OCI-LY3 (cell line): ENCODE results near the gene FLRT2.

Experiments
- H2AFZ ChIP-seq: fragments of 200-600, 300-600 bp; shearing (Covaris generic); 2 replicates; pipeline ENCODE4 v1.6.0; 2014; ENCODE audit warnings: antibody characterized with exemption, low read depth, low read length
- H3K27ac ChIP-seq: fragments of 200-600, 300-600 bp; sonication (generic); 2 replicates; pipeline ENCODE4 v1.5.1; 2014; ENCODE audit warnings: mild to moderate bottlenecking, low read length, moderate library complexity, mixed read lengths
- H3K27me3 ChIP-seq: fragments of 200-600, 300-600 bp; sonication (generic); 2 replicates; pipeline ENCODE4 v1.6.1; 2014; ENCODE audit warnings: low read depth, low read length, mixed read lengths
- H3K36me3 ChIP-seq: fragments of 200-600, 300-600 bp; sonication (generic); replicated peaks from 2 replicates; pipeline ENCODE3; 2014; ENCODE audit warnings: low read depth, low read length, mixed read lengths
- H3K4me1 ChIP-seq: fragments of 300-600, 200-600 bp; sonication (generic); 2 replicates; pipeline ENCODE4 v1.6.1; 2014; ENCODE audit warnings: low read length, mixed read lengths
- H3K4me2 ChIP-seq: fragments of 200-600, 300-600 bp; sonication (generic); 2 replicates; pipeline ENCODE4 v1.6.1; 2014; ENCODE audit warnings: low read length, mixed read lengths
- H3K4me3 ChIP-seq: fragments of 300-600, 200-600 bp; sonication (generic); 2 replicates; pipeline ENCODE4 v1.5.1; 2014; ENCODE audit warnings: antibody characterized with exemption, mild to moderate bottlenecking, low read length, moderate library complexity
- H3K79me2 ChIP-seq: fragments of 300-600, 200-600 bp; shearing (Covaris generic); 2 replicates; pipeline ENCODE4 v1.6.1; 2014; ENCODE audit warnings: mild to moderate bottlenecking, low read length, mixed read lengths
- H3K9ac ChIP-seq: fragments of 300-600, 200-600 bp; shearing (Covaris generic); 2 replicates; pipeline ENCODE4 v1.6.0; 2014; ENCODE audit warnings: mild to moderate bottlenecking, low read length, moderate library complexity
- H3K9me3 ChIP-seq: fragments of 200-600, 300-600 bp; shearing (Covaris generic); 2 replicates; pipeline ENCODE4 v1.6.1; 2014; ENCODE audit warnings: low read length, mixed read lengths; ENCODE audit not compliant: insufficient read depth
- H4K20me1 ChIP-seq: fragments of 200-600, 300-600 bp; sonication (generic); 2 replicates; pipeline ENCODE4 v1.6.1; 2016; ENCODE audit warnings: low read length, mixed read lengths; ENCODE audit not compliant: insufficient read depth
- CTCF ChIP-seq: fragments of 200-600, 300-600 bp; sonication (generic); IDR thresholded peaks from 2 replicates; pipeline ENCODE4 v1.5.1; 2014; ENCODE audit warnings: antibody characterized with exemption, low read length, low read depth
- EZH2phosphoT487 ChIP-seq: fragments of 200-600 bp; shearing (Covaris generic); IDR thresholded peaks from 2 replicates; pipeline ENCODE4 v1.6.1; 2018; ENCODE audit warnings: antibody characterized with exemption, mixed run types, low read depth

Gene FLRT2

GRCh38 chr14:85572845-85573244 is 42.9 kb downstream of the FLRT2 start:
- no peak overlapping the region for H3K4me2 ChIP-seq
- no peaks in the 10 kb centered on the region for H4K20me1 ChIP-seq
- peaks cover 12% of the 10 kb centered on the region for H3K4me1 ChIP-seq
- H3K9me3 ChIP-seq: no peaks in the 10 kb centered on the region
- no peak overlapping the region for H3K4me3 ChIP-seq
- H3K36me3 ChIP-seq: no peaks in the 10 kb centered on the region
- H3K27ac ChIP-seq: no peak overlapping the region
- no peak overlapping the region for H2AFZ ChIP-seq
- no peak overlapping the region for H3K9ac ChIP-seq
- TF ChIP-seq CTCF (no peak), EZH2phosphoT487 (no peak)
- H3K27me3 ChIP-seq: no peaks in the 10 kb centered on the region
- H3K79me2 ChIP-seq: no peaks in the 10 kb centered on the region

GRCh38 chr14:85573406-85573805 is 43.5 kb downstream of the FLRT2 start:
- Histone ChIP-seq H3K4me2 (no peak overlapping the region), H3K79me2 (no peaks in the 10 kb centered on the region), H3K9me3 (no peaks in the 10 kb centered on the region)

GRCh38 chr14:85574853-85575616 is 45.1 kb downstream of the FLRT2 start:
- Histone ChIP-seq H3K4me3 (no peak overlapping the region), H3K4me1 (peaks cover 12% of the 10 kb centered on the region), H2AFZ (no peak overlapping the region), H3K36me3 (no peaks in the 10 kb centered on the region), H3K27me3 (no peaks in the 10 kb centered on the region), H4K20me1 (no peaks in the 10 kb centered on the region), H3K79me2 (no peaks in the 10 kb centered on the region), H3K9ac (no peak overlapping the region), H3K9me3 (no peaks in the 10 kb centered on the region), H3K27ac (no peak overlapping the region), H3K4me2 (no peak overlapping the region)
- TF ChIP-seq EZH2phosphoT487 (no peak), CTCF (no peak)

More at GRCh38 chr14:85573406-85573805, 43.5 kb downstream of the FLRT2 start:
- TF ChIP-seq EZH2phosphoT487 (no peak), CTCF (no peak)
- Histone ChIP-seq H3K27me3 (no peaks in the 10 kb centered on the region), H3K27ac (no peak overlapping the region), H3K9ac (no peak overlapping the region), H2AFZ (no peak overlapping the region), H4K20me1 (no peaks in the 10 kb centered on the region), H3K4me1 (peaks cover 12% of the 10 kb centered on the region), H3K36me3 (no peaks in the 10 kb centered on the region), H3K4me3 (no peak overlapping the region)

GRCh38 chr14:85575617-85575898 is 45.6 kb downstream of the FLRT2 start:
- H3K4me1 ChIP-seq: peaks cover 12% of the 10 kb centered on the region
- no peaks in the 10 kb centered on the region for H3K27me3 ChIP-seq
- H2AFZ ChIP-seq: no peak overlapping the region
- H3K4me2 ChIP-seq: no peak overlapping the region
- no peaks in the 10 kb centered on the region for H4K20me1 ChIP-seq
- H3K9ac ChIP-seq: no peak overlapping the region
- H3K27ac ChIP-seq: no peak overlapping the region
- no peak for TF ChIP-seq EZH2phosphoT487
- TF ChIP-seq CTCF: no peak
- no peak overlapping the region for H3K4me3 ChIP-seq
- H3K36me3 ChIP-seq: no peaks in the 10 kb centered on the region
- H3K79me2 ChIP-seq: no peaks in the 10 kb centered on the region
- no peaks in the 10 kb centered on the region for H3K9me3 ChIP-seq
